HepG2 (cell line): Measurements from ENCODE around the gene NGB.

Experiments used
- TARDBP ChIP-seq: sonication (generic); formaldehyde crosslinking; IDR thresholded peaks from 2 replicates; pipeline ENCODE4 v1.8.0; 2022; ENCODE audit warnings: mild to moderate bottlenecking, missing genetic modification reagents
- U2AF2 ChIP-seq: fragments of 200-400 bp; formaldehyde crosslinking; IDR thresholded peaks from 2 replicates; pipeline ENCODE4 v1.6.1; 2017; ENCODE audit warnings: low read depth, mild to moderate bottlenecking, low read length
- ZNF549 ChIP-seq: sonication (generic); formaldehyde crosslinking; IDR thresholded peaks from 2 replicates; pipeline ENCODE4 v1.5.0; 2020; ENCODE audit warnings: missing genetic modification reagents
- TF ChIP-seq, protein P1 (sequence below): sonication (generic); formaldehyde crosslinking; IDR thresholded peaks from 2 replicates; pipeline ENCODE4 v1.8.1; 2023; ENCODE audit warnings: mild to moderate bottlenecking, missing genetic modification reagents

GRCh38 chr14:77316872-77317301, 45.9 kb upstream of the NGB start:
- TF ChIP-seq TARDBP (no peak), U2AF2 (no peak), ZNF549 (CRISPR knock-in tag) (no peak)
- TF ChIP-seq, protein P1, sequence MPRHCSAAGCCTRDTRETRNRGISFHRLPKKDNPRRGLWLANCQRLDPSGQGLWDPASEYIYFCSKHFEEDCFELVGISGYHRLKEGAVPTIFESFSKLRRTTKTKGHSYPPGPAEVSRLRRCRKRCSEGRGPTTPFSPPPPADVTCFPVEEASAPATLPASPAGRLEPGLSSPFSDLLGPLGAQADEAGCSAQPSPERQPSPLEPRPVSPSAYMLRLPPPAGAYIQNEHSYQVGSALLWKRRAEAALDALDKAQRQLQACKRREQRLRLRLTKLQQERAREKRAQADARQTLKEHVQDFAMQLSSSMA: no peak
